Thoracic aorta (tissue), 2 donors: Measurements from ENCODE around the gene FAM47E. TPM values are rescaled to one million over a fixed set of nuclear protein-coding genes. Genes with fewer than 3 reads are reported as not detected.

Experiments used
- ATAC-seq: fragments of 150-250 bp; one replicate; pipeline ENCODE4 v1.8.0; 2017; ENCODE audit warnings: low read depth; ENCODE audit not compliant: insufficient number of reproducible peaks, low FRiP score
- DNase-seq: peaks from one replicate; pipeline ENCODE4 v3.0.0-alpha.2; 2020; ENCODE audit warnings: low spot score
- H3K27ac ChIP-seq, 2 donors: fragments of 200-600 bp; sonication (generic); 1 replicate in 1 of 2; 2 replicates in 1 of 2; pipeline ENCODE4 v1.5.1; 2016; ENCODE audit warnings: mild to moderate bottlenecking in 2 of 2, moderate library complexity in 2 of 2
- H3K27me3 ChIP-seq: fragments of 200-600 bp; sonication (generic); replicated peaks from 2 replicates; pipeline ENCODE4 v1.6.0; 2016; ENCODE audit warnings: mild to moderate bottlenecking; ENCODE audit not compliant: insufficient read depth
- H3K36me3 ChIP-seq: fragments of 200-600 bp; sonication (generic); one replicate; pipeline ENCODE4 v1.5.1; 2016
- H3K4me1 ChIP-seq, 2 donors: fragments of 200-600 bp; sonication (generic); 1 replicate in 1 of 2; 2 replicates in 1 of 2; pipeline versions ENCODE4 v1.5.1 to v1.6.0; 2016; ENCODE audit warnings: low read depth in 2 of 2, mild to moderate bottlenecking in 1 of 2; ENCODE audit not compliant: control insufficient read depth in 1 of 2
- H3K4me3 ChIP-seq: fragments of 200-600 bp; sonication (generic); 2 replicates; pipeline ENCODE4 v1.5.1; 2016; ENCODE audit warnings: mild to moderate bottlenecking
- H3K9me3 ChIP-seq: fragments of 200-600 bp; sonication (generic); 2 replicates; pipeline ENCODE4 v1.5.1; 2016
- total RNA-seq, 2 donors: library from RNA; depleted of rRNA; stranded (reverse); fragments of >200 nt; gene quantifications; one replicate each; pipeline versions ENCODE4 v1.1.0 to v1.2.3, GENCODE V29; 2016
- TF ChIP-seq, protein P1 (sequence below): fragments of 200-600 bp; sonication (generic); IDR thresholded peaks from one replicate; pipeline ENCODE4 v1.5.1; 2019; ENCODE audit warnings: antibody characterized with exemption

Gene FAM47E
- total RNA-seq, 2 donors from 2014 or later = 0.42 to 0.54 TPM

DNA sequence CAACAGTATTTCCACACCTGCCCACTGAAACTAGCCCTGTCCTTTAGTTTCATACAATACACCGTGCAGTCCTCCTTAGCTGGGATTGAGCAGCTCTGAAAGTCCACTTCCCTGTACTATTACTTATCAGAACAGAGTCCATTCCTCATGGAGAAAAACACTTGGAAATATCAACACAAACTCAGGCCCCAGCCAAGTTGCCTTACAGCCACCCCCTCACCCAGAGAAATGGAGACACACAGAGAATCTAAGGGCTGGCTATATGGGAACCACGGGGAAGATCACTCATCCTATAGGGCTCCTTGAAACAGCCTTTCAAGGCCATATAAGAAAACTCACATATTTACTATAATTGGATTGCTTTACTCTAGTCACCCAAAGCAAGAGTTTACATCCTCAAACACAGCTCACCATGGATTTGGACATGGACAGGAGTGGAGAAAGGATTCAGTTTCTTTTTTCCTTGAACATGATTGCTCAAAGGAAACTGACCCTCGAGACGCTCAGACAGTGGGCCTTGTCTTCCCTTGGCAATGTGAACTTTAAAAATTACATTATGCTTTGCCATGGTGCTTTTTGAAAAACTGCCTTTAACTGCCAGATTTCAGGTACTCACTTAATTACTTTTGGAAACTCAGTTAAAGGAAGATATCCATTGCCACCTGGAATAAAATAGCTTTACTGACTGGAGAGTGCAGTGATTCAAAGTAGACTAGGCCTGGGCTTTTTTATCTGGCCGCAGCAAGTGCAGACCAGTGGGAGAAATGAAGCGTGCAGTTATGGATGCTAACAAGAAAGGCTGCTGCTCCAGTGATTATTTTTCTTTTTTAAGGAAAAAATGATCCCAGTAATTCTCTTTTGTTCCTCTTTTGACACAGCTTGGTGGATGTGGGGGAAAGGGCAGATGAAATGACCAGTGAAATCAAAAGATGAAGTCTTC lies 39.5 kb upstream of the FAM47E start:
- Histone ChIP-seq H3K36me3 (no peaks in the 10 kb centered on the region), H3K4me3 (peak overlapping the region; percentile 90), H3K4me1 (peaks cover 47 to 72% of the 10 kb centered on the region in 2 donors), H3K27ac (peak overlapping the region; percentile 94 to 98), H3K27me3 (no peaks in the 10 kb centered on the region), H3K9me3 (no peaks in the 10 kb centered on the region)
- ATAC-seq = no peak
- DNase-seq = no peak
- TF ChIP-seq, protein P1, sequence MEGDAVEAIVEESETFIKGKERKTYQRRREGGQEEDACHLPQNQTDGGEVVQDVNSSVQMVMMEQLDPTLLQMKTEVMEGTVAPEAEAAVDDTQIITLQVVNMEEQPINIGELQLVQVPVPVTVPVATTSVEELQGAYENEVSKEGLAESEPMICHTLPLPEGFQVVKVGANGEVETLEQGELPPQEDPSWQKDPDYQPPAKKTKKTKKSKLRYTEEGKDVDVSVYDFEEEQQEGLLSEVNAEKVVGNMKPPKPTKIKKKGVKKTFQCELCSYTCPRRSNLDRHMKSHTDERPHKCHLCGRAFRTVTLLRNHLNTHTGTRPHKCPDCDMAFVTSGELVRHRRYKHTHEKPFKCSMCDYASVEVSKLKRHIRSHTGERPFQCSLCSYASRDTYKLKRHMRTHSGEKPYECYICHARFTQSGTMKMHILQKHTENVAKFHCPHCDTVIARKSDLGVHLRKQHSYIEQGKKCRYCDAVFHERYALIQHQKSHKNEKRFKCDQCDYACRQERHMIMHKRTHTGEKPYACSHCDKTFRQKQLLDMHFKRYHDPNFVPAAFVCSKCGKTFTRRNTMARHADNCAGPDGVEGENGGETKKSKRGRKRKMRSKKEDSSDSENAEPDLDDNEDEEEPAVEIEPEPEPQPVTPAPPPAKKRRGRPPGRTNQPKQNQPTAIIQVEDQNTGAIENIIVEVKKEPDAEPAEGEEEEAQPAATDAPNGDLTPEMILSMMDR = no peak

DNA sequence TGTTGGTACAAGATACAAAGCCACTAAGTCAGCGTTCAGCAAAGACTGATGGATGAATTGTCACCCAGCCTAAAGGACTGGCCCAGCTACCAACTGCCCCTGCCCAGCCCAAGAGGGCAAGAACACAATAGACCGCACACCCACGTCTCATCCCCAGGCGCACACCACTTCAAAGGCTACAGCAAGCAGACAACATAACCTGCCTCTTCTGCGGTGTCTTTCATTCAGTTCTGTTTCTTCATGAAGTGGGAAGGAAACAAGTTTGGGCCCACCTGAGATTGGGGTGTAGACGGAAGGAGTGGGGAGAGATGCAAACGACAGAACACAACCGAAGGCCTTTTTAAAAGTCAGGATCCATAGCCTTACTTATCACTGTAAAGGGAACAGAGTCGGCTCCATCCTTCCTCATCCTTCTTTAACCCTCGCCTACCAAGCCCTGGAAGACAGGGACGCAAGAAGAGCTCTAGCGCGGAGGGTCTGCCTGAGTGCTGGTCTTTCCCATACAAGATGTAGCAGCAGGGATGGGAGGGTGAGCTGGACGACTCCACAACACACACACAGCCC lies 38.6 kb upstream of the FAM47E start:
- peaks cover 38 to 63% of the 10 kb centered on the region in 2 donors for H3K4me1 ChIP-seq

DNA sequence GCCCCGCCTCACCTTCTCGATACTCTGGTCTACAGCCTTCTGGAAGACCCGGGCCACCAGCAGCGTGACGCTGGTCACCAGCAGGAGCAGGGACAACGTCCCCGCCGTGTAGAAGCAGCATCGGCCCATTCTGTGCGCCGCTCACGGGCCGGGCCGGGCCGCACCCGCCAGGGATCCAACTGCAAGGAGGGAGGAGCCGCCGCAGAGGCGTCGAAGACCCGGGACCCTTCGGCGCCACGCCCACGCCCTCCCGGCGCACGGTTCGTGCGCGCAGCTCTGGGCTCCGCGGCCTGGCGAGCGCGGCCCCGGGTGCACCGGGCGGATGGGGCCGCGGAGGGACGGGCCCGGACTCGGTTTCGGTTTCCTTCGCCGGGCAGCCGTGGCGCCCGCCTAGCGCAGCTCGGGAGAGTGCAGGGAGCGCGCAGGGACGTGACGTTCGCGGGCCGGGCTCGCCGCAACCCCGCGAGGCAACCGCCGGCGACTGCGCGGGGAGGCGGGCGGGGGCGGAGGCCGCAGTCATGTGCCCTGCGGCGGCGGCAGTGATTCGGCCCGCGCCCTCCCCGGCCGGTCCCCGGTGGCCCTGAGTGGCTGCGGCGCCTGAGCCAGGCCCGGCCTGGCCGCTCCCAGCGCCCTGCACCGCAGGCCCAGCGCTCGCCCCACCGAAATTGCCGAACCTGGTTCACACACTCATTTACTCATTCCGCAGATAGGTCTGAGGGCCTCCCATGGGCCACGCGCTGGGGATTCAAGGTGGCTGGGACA lies 37.9 kb upstream of the FAM47E start, which contains the start of gene SCARB2:
TSS of gene SCARB2 (minus strand) at position 410 of the 762 bp plus-strand sequence. CDS start at position 129, 281 bp downstream.
- DNase-seq = peak; percentile 36
- TF ChIP-seq, protein P1 = no peak
- no peaks in the 10 kb centered on the region for H3K27me3 ChIP-seq
- ATAC-seq = peak; percentile 86
- peaks cover 36 to 57% of the 10 kb centered on the region in 2 donors for H3K4me1 ChIP-seq
- H3K4me3 ChIP-seq = peak within 1 kb of the TSS; percentile 90
- no peaks in the 10 kb centered on the region for H3K9me3 ChIP-seq
- H3K36me3 ChIP-seq = no peaks in the 10 kb centered on the region
- peak within 1 kb of the TSS; percentile 94 to 98 for H3K27ac ChIP-seq

More for the DNA sequence above, 38.6 kb upstream of the FAM47E start:
- peak; percentile 3 for ATAC-seq
- Histone ChIP-seq H3K4me3 (peak overlapping the region; percentile 90), H3K9me3 (no peaks in the 10 kb centered on the region), H3K36me3 (no peaks in the 10 kb centered on the region), H3K27ac (peak overlapping the region; percentile 94 to 98), H3K27me3 (no peaks in the 10 kb centered on the region)
- TF ChIP-seq, protein P1 = no peak
- DNase-seq = no peak

DNA sequence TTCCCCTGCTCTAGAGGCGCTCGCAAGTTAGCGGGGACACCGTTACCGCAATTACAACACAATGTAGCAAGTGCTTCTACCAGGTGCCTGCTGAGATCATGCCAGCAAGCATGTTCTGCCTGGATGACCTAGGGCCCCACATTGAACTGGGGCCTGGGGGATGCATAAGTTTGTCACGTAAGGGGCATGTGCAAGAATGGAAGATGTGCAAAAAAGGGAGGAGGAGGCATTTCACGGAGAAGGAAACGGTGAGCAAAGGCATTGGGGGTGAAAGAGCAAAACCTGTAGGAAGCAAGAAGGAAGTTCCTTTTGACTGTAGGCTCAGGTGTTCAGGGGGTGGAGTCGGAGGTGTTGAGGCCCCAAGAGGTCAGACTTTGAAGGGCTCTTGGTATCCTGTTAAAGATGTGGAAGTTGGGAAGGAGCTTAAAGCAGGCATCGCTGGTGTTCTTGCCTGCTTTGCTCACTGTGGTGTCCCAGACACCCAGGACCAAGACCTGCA lies 37.3 kb upstream of the FAM47E start:
- peaks cover 34 to 56% of the 10 kb centered on the region in 2 donors for H3K4me1 ChIP-seq
- TF ChIP-seq, protein P1 = no peak
- DNase-seq = no peak
- peak overlapping the region; percentile 90 for H3K4me3 ChIP-seq
- no peaks in the 10 kb centered on the region for H3K27me3 ChIP-seq
- no peak for ATAC-seq
- H3K36me3 ChIP-seq = no peaks in the 10 kb centered on the region
- no peaks in the 10 kb centered on the region for H3K9me3 ChIP-seq
- H3K27ac ChIP-seq = peak overlapping the region; percentile 94 to 98
